ENCODE results near the gene SAT1.

Gene SAT1

DNA sequence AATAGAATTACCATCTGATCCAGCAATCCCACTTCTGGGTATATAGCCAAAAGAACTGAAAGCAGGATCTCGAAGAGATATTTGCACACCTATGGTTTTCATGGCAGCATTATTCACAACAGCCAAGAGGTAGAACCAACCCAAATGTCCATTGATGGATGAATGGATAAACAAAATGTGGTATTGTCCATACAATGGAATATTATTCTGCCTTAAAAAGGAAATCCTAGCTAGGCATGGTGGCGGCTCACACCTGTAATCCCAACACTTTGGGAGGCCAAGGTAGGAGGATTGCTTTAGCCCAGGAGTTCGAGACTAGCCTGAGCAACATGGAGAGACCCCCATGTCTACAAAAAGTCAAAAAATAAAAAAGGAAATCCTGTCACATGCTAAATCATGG is 27.3 kb downstream of the SAT1 start:
- no peak for DNase-seq (ENCODE audit: low read depth)

DNA sequence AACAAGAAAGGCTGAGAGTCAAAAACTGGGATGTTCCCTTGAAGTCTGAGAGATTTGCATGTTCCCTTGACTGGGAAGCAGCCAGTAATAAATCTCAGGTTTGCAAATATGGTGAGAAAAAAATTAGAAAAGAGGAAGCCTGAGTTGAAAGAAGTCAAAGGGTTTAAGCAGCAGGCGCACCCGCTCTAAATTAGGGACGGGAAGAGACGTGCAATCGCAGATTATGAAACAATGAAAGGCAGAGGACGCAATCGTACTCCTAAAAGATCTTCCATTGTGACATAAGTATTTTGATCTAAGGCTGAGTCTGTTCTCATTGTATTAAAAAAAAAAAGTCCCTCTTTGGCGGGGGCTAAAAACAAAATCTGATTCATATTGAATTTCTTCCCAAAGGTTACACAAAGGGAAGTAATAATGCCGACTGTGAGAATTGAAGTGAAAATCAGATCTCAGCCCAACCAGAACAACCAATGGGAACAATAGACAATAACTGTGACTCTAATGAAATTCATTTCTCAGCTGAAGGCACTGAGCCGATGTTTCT is 28.2 kb downstream of the SAT1 start:
- DNase-seq (ENCODE audit: low read depth), result no peak

DNA sequence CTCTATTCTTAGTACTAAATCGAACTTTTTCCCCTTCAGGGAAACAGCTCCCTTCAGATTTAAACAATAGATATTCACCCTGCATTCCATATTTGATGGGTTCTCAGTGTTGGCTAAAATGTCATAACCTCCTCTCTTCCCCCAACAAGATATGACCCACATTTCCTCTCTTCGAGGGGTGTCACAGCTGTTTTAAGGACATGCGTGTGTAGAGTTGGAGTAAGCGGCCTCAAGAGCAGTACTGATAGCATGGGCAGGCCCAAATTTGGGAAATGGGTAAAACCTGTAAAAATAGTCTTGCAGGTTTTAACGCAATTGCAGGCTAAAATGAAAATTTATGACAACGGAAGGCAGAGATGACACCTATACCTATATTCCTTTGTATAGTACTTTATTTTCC is 28.7 kb downstream of the SAT1 start:
- DNase-seq (ENCODE audit: low read depth), result no peak

DNA sequence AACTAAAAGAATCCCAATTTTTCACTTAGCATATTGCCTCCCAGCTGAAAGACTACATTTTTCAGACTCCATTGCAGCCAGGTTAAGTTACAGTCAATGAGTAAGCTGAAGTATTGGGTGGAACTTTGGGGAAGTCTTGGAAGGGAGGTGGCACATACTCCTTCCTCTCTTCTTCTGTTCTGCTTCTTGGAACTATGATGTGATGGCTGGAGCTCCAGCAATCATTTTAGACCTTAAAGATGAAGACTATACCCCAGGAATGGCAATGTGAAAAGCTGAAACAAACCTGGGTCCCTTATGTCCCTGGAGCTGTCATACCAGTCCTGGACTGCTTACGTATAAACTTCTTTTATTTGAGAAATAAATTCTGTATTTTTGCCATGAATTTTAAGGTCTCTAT is 30.8 kb downstream of the SAT1 start:
- DNase-seq (ENCODE audit: low read depth), result no peak

DNA sequence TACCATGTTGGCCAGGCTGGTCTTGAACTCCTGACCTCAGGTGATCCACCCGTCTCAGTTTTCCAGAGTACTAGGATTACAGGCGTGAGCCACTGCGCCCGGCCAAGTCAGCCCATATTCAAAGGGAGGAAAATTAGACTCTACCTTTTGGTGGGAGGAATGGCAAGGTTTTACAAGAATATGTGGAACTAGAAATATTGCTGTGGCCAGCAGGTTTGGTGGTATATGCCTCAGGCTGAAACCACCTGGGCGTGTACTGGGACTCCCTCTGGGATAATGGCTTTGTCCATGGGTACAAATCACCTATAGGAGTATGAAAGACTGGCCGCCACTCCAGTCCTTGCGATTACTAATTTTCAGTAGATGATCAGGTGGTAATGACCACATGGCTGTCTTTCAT is 32.4 kb downstream of the SAT1 start:
- DNase-seq (ENCODE audit: low read depth), result no peak

DNA sequence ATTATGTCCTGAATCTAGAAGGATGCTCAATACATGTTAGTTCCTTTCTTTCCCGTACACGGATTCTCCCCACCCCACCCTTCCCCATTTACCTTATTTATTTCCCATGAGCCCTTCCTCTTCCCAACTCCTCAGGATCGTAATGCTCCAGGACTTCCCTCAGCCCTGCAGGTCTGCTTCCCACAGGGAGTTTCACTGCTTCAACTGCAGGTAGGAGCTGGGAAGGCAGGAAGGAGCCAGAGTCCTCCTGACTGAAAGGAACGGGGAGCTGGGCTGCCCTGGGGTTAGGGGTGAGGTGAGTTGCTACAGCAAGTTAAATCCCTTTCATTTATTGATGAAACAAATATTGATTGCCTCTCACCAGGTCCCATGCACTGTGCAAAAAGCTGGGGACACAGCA is 33.2 kb downstream of the SAT1 start:
- DNase-seq (ENCODE audit: low read depth), result no peak

DNA sequence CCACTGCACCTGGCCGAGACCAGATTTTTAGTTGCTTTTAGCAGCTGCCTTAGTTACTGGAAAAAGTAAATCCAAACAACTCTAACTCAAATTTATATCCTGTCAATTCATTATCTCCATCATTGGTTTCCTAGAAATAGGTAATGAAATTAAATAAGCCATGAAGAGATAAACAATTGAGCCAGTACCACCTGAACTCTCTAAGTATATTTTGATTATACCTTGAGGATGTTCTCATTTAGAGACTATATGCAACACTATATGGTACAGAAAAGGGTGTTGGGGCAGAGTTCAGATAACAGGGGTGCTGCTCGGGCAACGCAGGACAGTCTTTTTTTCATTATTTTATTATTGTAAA is 35.0 kb downstream of the SAT1 start:
- DNase-seq (ENCODE audit: low read depth), result no peak

DNA sequence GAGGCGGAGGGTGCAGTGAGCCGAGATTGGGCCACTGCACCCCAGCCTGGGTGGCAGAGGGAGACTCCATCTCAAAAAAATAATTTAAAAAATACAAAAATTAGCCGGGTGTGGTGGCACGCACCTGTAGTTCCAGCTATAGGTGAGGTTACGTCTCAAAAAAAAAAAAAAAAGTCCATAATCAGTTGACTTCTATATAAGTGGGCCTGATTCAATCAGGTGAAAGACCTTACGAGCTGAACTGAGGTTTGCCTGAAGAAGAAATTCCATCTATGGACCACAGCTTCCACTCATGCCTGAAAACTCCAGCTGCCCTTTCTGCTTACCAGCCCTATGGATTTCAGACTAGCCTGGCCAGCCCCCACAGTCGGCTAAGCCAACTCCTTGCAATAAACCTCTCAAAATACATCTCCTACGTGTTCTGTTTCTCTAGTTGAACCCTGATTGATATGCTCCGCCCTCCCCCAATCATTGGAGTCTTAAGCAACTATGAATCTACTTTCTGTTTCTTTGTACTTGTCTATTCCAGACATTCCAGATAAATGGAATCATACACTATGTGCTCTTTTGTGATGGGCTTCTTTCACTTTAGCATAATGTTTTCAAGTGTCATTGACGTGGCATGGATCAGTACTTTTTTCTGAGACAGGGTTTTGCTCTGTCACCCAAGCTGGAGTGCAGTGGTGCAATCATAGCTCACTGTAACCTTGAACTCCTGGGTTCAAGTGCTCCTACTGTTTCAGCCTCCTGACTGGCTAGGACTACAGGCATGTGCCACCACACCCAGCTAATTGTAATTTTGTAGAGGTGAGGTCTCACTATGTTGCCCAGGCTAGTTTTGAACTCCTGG is 36.6 kb downstream of the SAT1 start:
- DNase-seq (ENCODE audit: low read depth), result no peak

DNA sequence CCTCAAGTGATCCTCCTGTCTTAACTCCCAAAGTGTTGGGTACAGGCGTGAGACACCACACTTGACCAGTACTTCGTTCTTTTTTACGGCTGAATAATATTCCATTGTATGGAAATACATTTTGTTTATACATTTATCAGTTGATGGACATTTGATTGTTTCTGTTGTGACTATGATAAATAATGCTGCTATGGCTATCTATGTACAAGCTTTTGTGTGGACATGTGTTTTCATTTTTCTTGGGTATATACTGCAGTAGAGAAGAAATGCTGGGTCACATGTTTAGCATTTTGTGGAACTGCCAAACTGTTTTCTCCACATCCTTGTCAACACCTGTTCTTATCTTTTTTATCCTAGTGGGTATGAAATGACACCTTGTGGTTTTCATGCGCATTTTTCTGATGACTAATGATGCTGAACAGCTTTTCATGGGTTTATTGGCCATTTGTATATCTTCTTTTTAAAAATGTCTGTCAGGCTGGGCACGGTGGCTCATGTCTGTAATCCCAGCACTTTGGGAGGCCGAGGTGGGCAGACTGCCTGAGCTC is 37.3 kb downstream of the SAT1 start:
- DNase-seq (ENCODE audit: low read depth), result no peak

DNA sequence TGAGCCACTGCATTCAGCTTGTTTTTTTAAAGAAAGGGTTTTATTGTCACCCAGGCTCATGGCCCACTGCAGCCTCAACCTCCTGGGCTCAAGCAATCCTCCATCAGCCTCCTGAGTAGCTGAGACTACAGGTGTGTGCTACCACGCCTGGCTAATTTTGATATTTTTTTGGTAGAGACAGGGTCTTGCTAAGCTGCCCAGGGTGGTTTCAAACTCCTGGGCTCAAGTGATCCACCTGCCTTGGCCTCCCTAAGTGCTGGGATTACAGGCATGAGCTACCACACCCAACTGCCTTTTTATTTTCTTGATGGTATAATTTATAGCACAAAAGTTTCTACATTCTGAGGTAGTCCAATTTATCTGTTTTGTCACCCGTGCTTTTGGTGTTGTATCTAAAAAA is 38.9 kb downstream of the SAT1 start:
- no peak for DNase-seq (ENCODE audit: low read depth)

DNA sequence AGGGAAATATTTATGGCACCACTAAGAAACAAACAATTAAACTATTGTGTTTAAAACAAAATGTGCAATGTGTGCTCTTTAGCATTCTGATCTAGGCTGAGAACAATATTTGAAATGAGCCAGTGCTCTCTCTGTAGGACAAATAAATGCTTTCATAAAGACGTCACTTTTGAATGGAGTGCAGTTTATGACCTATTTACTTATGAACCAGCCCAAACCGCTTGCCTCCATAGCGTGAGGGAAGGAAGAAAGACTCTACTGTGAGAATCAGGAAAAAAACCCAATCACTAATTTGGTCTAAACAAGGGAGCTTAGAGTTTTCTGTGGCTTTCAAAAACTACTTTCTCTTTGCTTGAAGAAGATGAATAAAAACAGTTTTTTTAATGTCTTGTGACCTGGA is 39.4 kb downstream of the SAT1 start:
- no peak for DNase-seq (ENCODE audit: low read depth)

DNA sequence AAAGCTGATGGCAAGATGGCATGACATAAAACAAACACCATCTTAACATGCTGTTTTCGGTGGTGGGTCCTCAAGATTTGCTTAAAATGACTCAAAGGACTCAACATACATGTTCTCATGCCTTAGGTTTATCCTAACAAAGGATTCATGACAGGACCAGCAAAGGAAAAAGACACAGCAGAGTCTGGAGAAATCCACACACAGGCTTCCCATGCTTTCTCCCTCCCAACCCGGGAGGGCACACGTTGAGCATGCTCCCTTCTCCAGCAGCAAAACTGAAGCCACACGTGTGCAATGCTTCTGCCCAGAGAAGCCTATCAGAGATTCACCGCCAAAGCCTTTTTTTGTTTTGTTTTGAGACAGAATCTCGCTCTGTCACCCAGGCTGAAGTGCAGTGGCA is 39.9 kb downstream of the SAT1 start:
- DNase-seq (ENCODE audit: low read depth), result no peak

DNA sequence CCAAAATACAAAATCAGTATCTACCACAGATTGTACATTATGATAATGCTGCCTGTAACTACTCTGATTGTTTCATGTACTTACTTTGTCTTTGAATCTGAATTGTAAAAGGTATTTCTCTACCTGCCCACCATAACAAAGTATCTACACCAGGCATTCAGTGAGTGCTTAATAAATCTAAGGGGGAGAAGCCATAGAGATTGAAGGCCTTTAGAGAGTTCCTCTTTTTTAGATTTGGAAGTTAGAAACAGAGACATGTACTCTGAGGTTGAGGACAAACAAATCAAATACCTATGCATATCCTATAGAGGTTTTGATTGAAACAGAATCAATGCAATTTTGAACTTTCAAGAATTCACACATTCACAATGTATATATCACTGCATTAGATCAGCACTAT is 42.7 kb downstream of the SAT1 start:
- no peak for DNase-seq (ENCODE audit: low read depth)

DNA sequence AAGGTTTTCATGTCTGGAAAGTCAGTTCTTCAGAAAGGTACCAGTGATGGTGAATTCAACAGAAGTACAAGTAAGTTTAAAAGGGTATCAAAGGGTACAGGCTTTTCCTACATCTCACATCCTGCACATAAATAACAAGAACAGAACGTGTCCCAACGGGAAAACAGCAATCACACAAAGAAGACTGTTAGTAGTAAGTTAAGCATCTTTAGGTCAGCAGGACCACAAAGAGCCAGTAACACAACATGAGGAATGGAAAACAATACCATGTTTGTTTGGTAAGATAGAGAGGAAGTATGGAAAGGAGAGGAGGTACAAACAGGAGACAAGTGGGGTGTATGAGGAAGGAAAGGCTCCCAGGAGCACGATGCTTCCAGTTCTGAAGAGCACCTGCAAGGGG is 43.2 kb downstream of the SAT1 start:
- DNase-seq (ENCODE audit: low read depth), result no peak

DNA sequence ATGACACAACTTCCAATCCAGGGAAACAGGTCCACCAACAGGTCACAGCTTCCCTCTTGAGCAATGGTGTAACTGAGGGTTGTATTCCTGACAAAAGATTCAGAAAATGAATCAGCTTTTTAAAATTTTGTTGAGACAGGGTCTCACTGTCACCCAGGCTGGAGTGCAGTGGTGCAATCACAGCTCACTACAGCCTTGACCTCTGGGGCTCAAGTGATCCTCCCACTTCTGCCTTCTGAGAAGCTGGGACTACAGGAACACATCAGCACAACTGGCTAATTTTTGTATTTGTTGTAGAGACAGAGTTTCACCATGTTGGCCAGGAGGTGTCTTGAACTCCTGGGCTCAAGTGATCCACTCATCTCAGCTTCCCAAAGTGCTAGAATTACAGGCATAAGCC is 43.7 kb downstream of the SAT1 start:
- no peak for DNase-seq (ENCODE audit: low read depth)

DNA sequence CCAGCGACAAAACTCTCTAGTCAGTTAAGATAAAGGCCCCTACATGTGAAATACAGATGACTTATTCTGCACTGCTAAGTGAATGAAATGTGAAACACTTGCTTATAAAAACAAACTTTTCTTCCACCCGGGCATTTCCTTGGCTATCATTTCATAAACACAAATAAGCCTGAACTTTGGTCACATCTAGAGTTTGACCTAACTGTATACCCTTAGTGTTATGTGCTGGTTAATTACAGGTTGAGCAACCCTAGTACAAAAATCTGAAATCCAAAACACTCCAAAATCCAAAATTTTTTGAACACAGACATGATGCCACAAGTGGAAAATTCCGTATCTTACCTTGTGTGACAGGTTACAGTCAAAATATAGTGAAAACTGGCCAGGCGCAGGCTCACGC is 45.9 kb downstream of the SAT1 start:
- no peak for DNase-seq (ENCODE audit: low read depth)

DNA sequence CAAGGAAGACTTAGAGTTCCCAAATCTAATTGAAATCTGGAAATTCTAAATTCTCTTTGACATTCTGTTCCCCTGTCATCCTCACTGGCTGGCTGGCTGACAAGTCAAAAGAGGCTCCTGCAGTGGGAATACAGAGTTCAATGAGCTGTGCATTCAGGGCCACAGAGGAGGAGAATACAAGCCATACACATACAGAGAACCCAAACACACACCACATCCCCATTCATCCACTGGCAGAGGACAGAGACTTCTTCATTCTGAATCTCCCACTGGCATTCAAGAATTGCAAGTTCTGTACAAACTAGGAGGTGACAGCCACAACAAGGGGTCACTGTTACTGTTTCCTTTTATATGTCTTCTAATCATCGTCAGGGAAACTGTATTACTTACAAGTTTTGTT is 49.7 kb downstream of the SAT1 start:
- no peak for DNase-seq (ENCODE audit: low read depth)

Measured in stimulated activated CD8-positive, alpha-beta memory T cell treated with anti-CD3 and anti-CD28 coated beads, Interleukin-12 subunit alpha, Interleukin-12 subunit beta, amount 100 ng/mL, for 1 hour (primary cell).